HG03097 (cell line): ENCODE measurements around the gene KCNH8.
A peak's percentile ranks its signal among the peaks of the same experiment; 100 is the strongest.
"Not testable (repeated sequence)": the region's sequence is repeated elsewhere in the genome, so short reads cannot be mapped to it uniquely, and the experiment has no call there.

ENCODE experiments used
- ATAC-seq: cut with Tn5 transposase; IDR thresholded peaks from one replicate; pipeline ENCODE4 v1.9.1; 2021; ENCODE audit not compliant: unreplicated experiment, low FRiP score

KCNH8 gene

GRCh38 chr3:19171794-19172193 is 23.5 kb downstream of the KCNH8 start:
- no peak for ATAC-seq

- ATAC-seq = no peak
Observed at GRCh38 chr3:19173945-19174344, 25.6 kb downstream of the KCNH8 start.

GRCh38 chr3:19183584-19183983 is 35.3 kb downstream of the KCNH8 start:
- no peak for ATAC-seq

GRCh38 chr3:19190126-19190525 is 41.8 kb downstream of the KCNH8 start:
- no peak for ATAC-seq

- peak; percentile 97 for ATAC-seq
Observed at GRCh38 chr3:19190602-19191001, 42.3 kb downstream of the KCNH8 start.

- ATAC-seq = no peak
Observed at GRCh38 chr3:19199131-19199530, 50.8 kb downstream of the KCNH8 start.

GRCh38 chr3:19202303-19202702 is 54.0 kb downstream of the KCNH8 start:
- no peak for ATAC-seq

GRCh38 chr3:19202754-19203153 is 54.4 kb downstream of the KCNH8 start:
- no peak for ATAC-seq

GRCh38 chr3:19206540-19206939 is 58.2 kb downstream of the KCNH8 start:
- ATAC-seq = no peak

GRCh38 chr3:19213603-19214220 is 65.4 kb downstream of the KCNH8 start:
- ATAC-seq = no peak

- no peak for ATAC-seq
Observed at GRCh38 chr3:19215427-19215826, 67.1 kb downstream of the KCNH8 start.

GRCh38 chr3:19216669-19217337 is 68.5 kb downstream of the KCNH8 start:
- ATAC-seq = no peak

- no peak for ATAC-seq
Observed at GRCh38 chr3:19220311-19220710, 72.0 kb downstream of the KCNH8 start.

- ATAC-seq = no peak
Observed at GRCh38 chr3:19221081-19221480, 72.8 kb downstream of the KCNH8 start.

- ATAC-seq = no peak
Observed at GRCh38 chr3:19226479-19226878, 78.2 kb downstream of the KCNH8 start.

- ATAC-seq = no peak
Observed at GRCh38 chr3:19228167-19228566, 79.9 kb downstream of the KCNH8 start.

- ATAC-seq = no peak
Observed at GRCh38 chr3:19229086-19229485, 80.8 kb downstream of the KCNH8 start.

- not testable (repeated sequence) for ATAC-seq
Observed at GRCh38 chr3:19229881-19230280, 81.6 kb downstream of the KCNH8 start.

GRCh38 chr3:19231792-19232461 is 83.6 kb downstream of the KCNH8 start:
- no peak for ATAC-seq

GRCh38 chr3:19232566-19232965 is 84.3 kb downstream of the KCNH8 start:
- ATAC-seq = no peak

GRCh38 chr3:19233882-19234784 is 85.8 kb downstream of the KCNH8 start:
- not testable (repeated sequence) for ATAC-seq
